Measurements from ENCODE around the gene MYO10.

The MYO10 gene

GRCh38 chr5:16756692-16757091, 179.4 kb downstream of the MYO10 start:
- no peak overlapping the region for H2AFZ ChIP-seq (ENCODE audit: low read depth)
- no peak overlapping the region for H3K4me3 ChIP-seq (IDR thresholded peaks at IDR 0.05; ENCODE audit: insufficient read depth, low read depth, low read length)
- TF ChIP-seq, protein P1, sequence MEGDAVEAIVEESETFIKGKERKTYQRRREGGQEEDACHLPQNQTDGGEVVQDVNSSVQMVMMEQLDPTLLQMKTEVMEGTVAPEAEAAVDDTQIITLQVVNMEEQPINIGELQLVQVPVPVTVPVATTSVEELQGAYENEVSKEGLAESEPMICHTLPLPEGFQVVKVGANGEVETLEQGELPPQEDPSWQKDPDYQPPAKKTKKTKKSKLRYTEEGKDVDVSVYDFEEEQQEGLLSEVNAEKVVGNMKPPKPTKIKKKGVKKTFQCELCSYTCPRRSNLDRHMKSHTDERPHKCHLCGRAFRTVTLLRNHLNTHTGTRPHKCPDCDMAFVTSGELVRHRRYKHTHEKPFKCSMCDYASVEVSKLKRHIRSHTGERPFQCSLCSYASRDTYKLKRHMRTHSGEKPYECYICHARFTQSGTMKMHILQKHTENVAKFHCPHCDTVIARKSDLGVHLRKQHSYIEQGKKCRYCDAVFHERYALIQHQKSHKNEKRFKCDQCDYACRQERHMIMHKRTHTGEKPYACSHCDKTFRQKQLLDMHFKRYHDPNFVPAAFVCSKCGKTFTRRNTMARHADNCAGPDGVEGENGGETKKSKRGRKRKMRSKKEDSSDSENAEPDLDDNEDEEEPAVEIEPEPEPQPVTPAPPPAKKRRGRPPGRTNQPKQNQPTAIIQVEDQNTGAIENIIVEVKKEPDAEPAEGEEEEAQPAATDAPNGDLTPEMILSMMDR (conservative IDR thresholded peaks at IDR 0.05; ENCODE audit: low read depth, low read length): no peak
- H3K36me3 ChIP-seq (ENCODE audit: insufficient read depth): no peaks in the 10 kb centered on the region
- H3K9ac ChIP-seq: no peak overlapping the region
- H3K27me3 ChIP-seq (ENCODE audit: insufficient read depth, low read depth): no peaks in the 10 kb centered on the region
- H3K4me1 ChIP-seq (ENCODE audit: low read depth, poor library complexity, severe bottlenecking): no peaks in the 10 kb centered on the region
- H3K4me2 ChIP-seq: no peak overlapping the region
- no peaks in the 10 kb centered on the region for H3K79me2 ChIP-seq (ENCODE audit: insufficient read depth, low read depth)
- H4K20me1 ChIP-seq (ENCODE audit: insufficient read depth): no peaks in the 10 kb centered on the region
- H3K27ac ChIP-seq: no peak overlapping the region

DNA sequence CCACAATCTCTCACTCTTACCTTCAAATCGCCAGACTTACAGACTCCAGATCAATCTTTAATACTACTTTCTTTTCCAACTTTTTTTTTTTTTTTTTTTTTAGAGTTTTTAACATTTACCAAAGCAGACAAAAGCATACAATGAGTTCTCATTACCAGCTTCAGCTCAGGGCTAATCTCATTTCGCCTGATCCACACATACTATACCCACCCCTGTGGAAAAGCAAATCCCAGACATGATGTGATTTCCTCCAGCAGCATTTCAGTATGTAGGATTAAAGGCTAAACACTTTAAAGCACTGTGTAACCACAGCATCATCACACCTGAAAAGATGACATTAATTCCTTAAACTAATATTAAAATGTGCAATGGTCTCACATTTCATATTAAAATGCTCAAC, 180.4 kb downstream of the MYO10 start:
- Histone ChIP-seq H3K27ac (no peak overlapping the region), H3K36me3 (ENCODE audit: insufficient read depth) (no peaks in the 10 kb centered on the region), H3K4me2 (no peak overlapping the region), H4K20me1 (ENCODE audit: insufficient read depth) (no peaks in the 10 kb centered on the region), H3K27me3 (ENCODE audit: insufficient read depth, low read depth) (no peaks in the 10 kb centered on the region), H3K9ac (no peak overlapping the region), H3K4me1 (ENCODE audit: low read depth, poor library complexity, severe bottlenecking) (no peaks in the 10 kb centered on the region), H2AFZ (ENCODE audit: low read depth) (no peak overlapping the region), H3K79me2 (ENCODE audit: insufficient read depth, low read depth) (no peaks in the 10 kb centered on the region), H3K4me3 (IDR thresholded peaks at IDR 0.05; ENCODE audit: insufficient read depth, low read depth, low read length) (no peak overlapping the region)
- TF ChIP-seq, protein P1 (conservative IDR thresholded peaks at IDR 0.05; ENCODE audit: low read depth, low read length): no peak

- H3K79me2 ChIP-seq (ENCODE audit: insufficient read depth, low read depth): no peaks in the 10 kb centered on the region
- H2AFZ ChIP-seq (ENCODE audit: low read depth): no peak overlapping the region
- H3K27me3 ChIP-seq (ENCODE audit: insufficient read depth, low read depth): no peaks in the 10 kb centered on the region
- no peak overlapping the region for H3K4me2 ChIP-seq
- TF ChIP-seq, protein P1 (conservative IDR thresholded peaks at IDR 0.05; ENCODE audit: low read depth, low read length): no peak
- no peak overlapping the region for H3K27ac ChIP-seq
- H3K36me3 ChIP-seq (ENCODE audit: insufficient read depth): no peaks in the 10 kb centered on the region
- H3K4me1 ChIP-seq (ENCODE audit: low read depth, poor library complexity, severe bottlenecking): no peaks in the 10 kb centered on the region
- no peak overlapping the region for H3K9ac ChIP-seq
- H4K20me1 ChIP-seq (ENCODE audit: insufficient read depth): no peaks in the 10 kb centered on the region
- no peak overlapping the region for H3K4me3 ChIP-seq (IDR thresholded peaks at IDR 0.05; ENCODE audit: insufficient read depth, low read depth, low read length)
These were observed 181.5 kb downstream of the MYO10 start for GRCh38 chr5:16754601-16755000.

DNA sequence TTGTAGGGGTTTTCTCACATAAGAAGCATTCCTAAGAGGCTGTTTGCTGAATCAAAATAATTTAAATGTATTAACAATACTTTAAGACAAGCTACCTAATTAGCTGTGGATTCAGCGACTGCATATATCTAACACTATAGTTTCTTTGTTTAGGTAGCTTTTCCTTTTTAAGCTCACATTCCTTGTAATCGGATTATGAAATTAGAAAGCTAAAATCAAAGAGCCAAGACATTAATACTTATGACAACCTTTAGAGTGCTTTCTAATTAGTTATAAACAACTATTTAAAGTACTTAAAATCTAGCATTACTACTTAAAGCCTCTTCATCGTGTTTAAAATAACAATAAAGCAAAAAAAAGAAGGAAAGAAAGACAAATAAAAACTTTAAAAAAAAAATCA, 182.0 kb downstream of the MYO10 start:
- H3K36me3 ChIP-seq (ENCODE audit: insufficient read depth): no peaks in the 10 kb centered on the region
- no peak overlapping the region for H3K4me3 ChIP-seq (IDR thresholded peaks at IDR 0.05; ENCODE audit: insufficient read depth, low read depth, low read length)
- H3K27ac ChIP-seq: no peak overlapping the region
- no peaks in the 10 kb centered on the region for H3K27me3 ChIP-seq (ENCODE audit: insufficient read depth, low read depth)
- no peaks in the 10 kb centered on the region for H3K4me1 ChIP-seq (ENCODE audit: low read depth, poor library complexity, severe bottlenecking)
- no peaks in the 10 kb centered on the region for H4K20me1 ChIP-seq (ENCODE audit: insufficient read depth)
- no peak overlapping the region for H3K4me2 ChIP-seq
- H3K9ac ChIP-seq: no peak overlapping the region
- H2AFZ ChIP-seq (ENCODE audit: low read depth): no peak overlapping the region
- TF ChIP-seq, protein P1 (conservative IDR thresholded peaks at IDR 0.05; ENCODE audit: low read depth, low read length): no peak
- no peaks in the 10 kb centered on the region for H3K79me2 ChIP-seq (ENCODE audit: insufficient read depth, low read depth)
